DMS79 treated with DMSO at 0.1 percent for 48 hours (cell line): ENCODE measurements around the gene TDRD6.

Experiments
- DNase-seq: peaks from one replicate; lab custom pipeline; 2025; lab: John Stamatoyannopoulos, UW

Gene TDRD6

GRCh38 chr6:46677314-46677654 lies 10.4 kb upstream of the TDRD6 start:
- DNase-seq, result no peak

- no peak for DNase-seq
These were observed 2.9 kb upstream of the TDRD6 start for GRCh38 chr6:46684771-46685170.

GRCh38 chr6:46688117-46688965 lies 656 bp downstream of the TDRD6 start:
- no peak for DNase-seq

- no peak for DNase-seq
These were observed 1.3 kb downstream of the TDRD6 start for GRCh38 chr6:46688966-46689335.

- DNase-seq, result no peak
These were observed 2.0 kb downstream of the TDRD6 start for GRCh38 chr6:46689657-46690056.

GRCh38 chr6:46690141-46690755 lies 2.6 kb downstream of the TDRD6 start:
- no peak for DNase-seq

- no peak for DNase-seq
These were observed 3.3 kb downstream of the TDRD6 start for GRCh38 chr6:46690911-46691451.

- DNase-seq, result no peak
These were observed 12.3 kb downstream of the TDRD6 start for GRCh38 chr6:46699970-46700369.

- DNase-seq, result peak; percentile 19
These were observed 16.9 kb downstream of the TDRD6 start for GRCh38 chr6:46704562-46704961.

GRCh38 chr6:46706464-46706863 lies 18.8 kb downstream of the TDRD6 start:
- DNase-seq, result no peak

GRCh38 chr6:46711491-46711890 lies 23.8 kb downstream of the TDRD6 start:
- DNase-seq, result no peak

- no peak for DNase-seq
These were observed 27.5 kb downstream of the TDRD6 start for GRCh38 chr6:46715141-46715540.

GRCh38 chr6:46719099-46719498 lies 31.4 kb downstream of the TDRD6 start:
- DNase-seq, result peak; percentile 12

GRCh38 chr6:46720401-46720800 lies 32.7 kb downstream of the TDRD6 start:
- DNase-seq, result no peak

- no peak for DNase-seq
These were observed 42.2 kb downstream of the TDRD6 start for GRCh38 chr6:46729787-46730326.

GRCh38 chr6:46730921-46731461 lies 43.3 kb downstream of the TDRD6 start:
- no peak for DNase-seq

GRCh38 chr6:46733341-46733801 lies 45.7 kb downstream of the TDRD6 start:
- no peak for DNase-seq

GRCh38 chr6:46734867-46735719 lies 47.4 kb downstream of the TDRD6 start, which contains the start of gene PLA2G7:
Gene PLA2G7 (minus strand): TSS chr6:46735375. CDS start chr6:46722891, 12,484 bp downstream.
- no peak for DNase-seq

GRCh38 chr6:46735720-46736031 lies 48.0 kb downstream of the TDRD6 start:
- DNase-seq, result no peak

- DNase-seq, result no peak
These were observed 49.2 kb downstream of the TDRD6 start for GRCh38 chr6:46736906-46737305.

GRCh38 chr6:46741482-46741881 lies 53.8 kb downstream of the TDRD6 start:
- no peak for DNase-seq

- DNase-seq, result no peak
These were observed 54.2 kb downstream of the TDRD6 start for GRCh38 chr6:46741910-46742309.
